K562 (cell line): ENCODE data around the gene TP53I3. TPM values are rescaled to one million over a fixed set of nuclear protein-coding genes. Genes with fewer than 3 reads are reported as not detected.

Experiments used
- ATAC-seq: fragments of 200-7000 bp; cut with Tn5 transposase; 3 replicates; pipeline ENCODE4 v1.9.1; 2020; ENCODE audit warnings: moderate library complexity
- BruUV-seq: library from RNA; stranded (reverse); fragments of 400-500 nt; replicated peaks from 2 replicates; lab custom pipeline; 2021; lab: Mats Ljungman, UMichigan
- CTCF ChIA-PET: fragments of 300-600 bp; formaldehyde crosslinking; extraction: SDS; loops from one replicate; lab custom pipeline; 2021; ENCODE audit warnings: low intra/inter-chr PET ratio; lab: Yijun Ruan, JAX
- POLR2A ChIA-PET: fragments of 300-600, 350-650 bp; sonication (Branson Sonifier 250); formaldehyde crosslinking; extraction: SDS; loops from one replicate; lab custom pipeline; 2021; ENCODE audit warnings: antibody characterized with exemption, inconsistent platforms; lab: Yijun Ruan, JAX
- DNase-seq, 4 experiments: peaks; one replicate each; pipeline versions ENCODE4 v3.0.0 to v3.0.0-alpha.2; 2011 to 2018; ENCODE audit warnings: low spot score in 3 of 4, mixed read lengths in 3 of 4; ENCODE audit errors: extremely low read depth in 1 of 4
- FAIRE-seq: peaks from 2 replicates; lab custom pipeline; 2011; peaks lifted over from hg19 to GRCh38; lab: Jason Lieb, UNC
- H2AFZ ChIP-seq: 2 replicates; pipeline ENCODE4 v1.6.0; 2011; ENCODE audit warnings: low read depth, low read length, control low read depth, inconsistent platforms
- H3K27ac ChIP-seq: fragments of 200-600 bp; 3 replicates; pipeline ENCODE4 v1.8.0; 2011; ENCODE audit warnings: low read depth, mild to moderate bottlenecking, control low read depth, inconsistent platforms, low read length, moderate library complexity, mixed read lengths; ENCODE audit errors: extremely low read depth
- H3K27me3 ChIP-seq, 2 experiments: fragments of 300-600 bp in 1 of 2; 2 replicates in 1 of 2; 3 replicates in 1 of 2; pipeline versions ENCODE4 v1.6.0 to v1.8.0; 2011; ENCODE audit warnings: inconsistent platforms in 2 of 2, low read length in 2 of 2, mild to moderate bottlenecking in 1 of 2, mixed read lengths in 1 of 2, moderate library complexity in 1 of 2; ENCODE audit not compliant: control insufficient read depth in 2 of 2, insufficient read depth in 2 of 2
- H3K36me3 ChIP-seq: fragments of 300-600 bp; 3 replicates; pipeline ENCODE4 v1.8.0; 2011; ENCODE audit warnings: mild to moderate bottlenecking, low read length, inconsistent platforms; ENCODE audit not compliant: control insufficient read depth, insufficient read depth
- H3K4me1 ChIP-seq, 2 experiments: fragments of 200-600 bp in 1 of 2; replicated peaks in 1 of 2; 2 replicates in 1 of 2; 3 replicates in 1 of 2; pipeline versions ENCODE4 v1.5.1 to v1.8.0; 2011; ENCODE audit warnings: inconsistent platforms in 2 of 2, low read length in 2 of 2, mild to moderate bottlenecking in 1 of 2, mixed read lengths in 1 of 2, moderate library complexity in 1 of 2; ENCODE audit not compliant: control insufficient read depth in 2 of 2, insufficient read depth in 2 of 2
- H3K4me2 ChIP-seq: 2 replicates; pipeline ENCODE4 v1.6.1; 2011; ENCODE audit warnings: low read length, control low read depth, inconsistent platforms, mixed read lengths; ENCODE audit not compliant: insufficient read depth
- H3K4me3 ChIP-seq: fragments of 200-600 bp; sonication (generic), shearing (Covaris generic); 2 replicates; pipeline ENCODE4 v1.5.1; 2016; ENCODE audit warnings: control low read depth, inconsistent platforms
- H3K79me2 ChIP-seq: fragments of 200-600 bp; 3 replicates; pipeline ENCODE4 v1.8.0; 2011; ENCODE audit warnings: low read length, inconsistent platforms; ENCODE audit not compliant: control insufficient read depth, insufficient read depth
- H3K9ac ChIP-seq, 2 experiments: 2 replicates each; pipeline versions ENCODE4 v1.6.0 to v1.6.1; 2011; ENCODE audit warnings: low read depth in 2 of 2, low read length in 2 of 2, control low read depth in 1 of 2, inconsistent platforms in 1 of 2, mild to moderate bottlenecking in 1 of 2, mixed read lengths in 1 of 2; ENCODE audit not compliant: insufficient read depth in 1 of 2
- H3K9me1 ChIP-seq: one replicate; pipeline ENCODE4 v1.6.0; 2011; ENCODE audit warnings: inconsistent platforms, mild to moderate bottlenecking, low read length, moderate library complexity; ENCODE audit not compliant: control insufficient read depth, insufficient read depth
- H3K9me3 ChIP-seq: replicated peaks from 2 replicates; pipeline ENCODE4 v1.5.1; 2011; ENCODE audit warnings: low read depth, low read length, inconsistent platforms; ENCODE audit not compliant: control insufficient read depth, insufficient read depth
- H4K20me1 ChIP-seq: replicated peaks from 2 replicates; pipeline ENCODE4 v1.6.1; 2011; ENCODE audit warnings: low read length, inconsistent platforms, mixed read lengths; ENCODE audit not compliant: control insufficient read depth, insufficient read depth
- CBX5 ChIP-seq: IDR thresholded peaks from 2 replicates; pipeline ENCODE4 v1.6.1; 2014; ENCODE audit warnings: low read depth, borderline replicate concordance
- EP400 ChIP-seq: fragments of 450-650 bp; IDR thresholded peaks from 2 replicates; pipeline ENCODE4 v1.6.1; 2017; ENCODE audit warnings: antibody characterized with exemption, mild to moderate bottlenecking, moderate library complexity
- ETV6 ChIP-seq, 3 experiments: fragments of 150-350 bp in 1 of 3; sonication (generic) in 1 of 3; formaldehyde crosslinking in 1 of 3; IDR thresholded peaks; 2 replicates each; pipeline versions ENCODE4 v1.6.1 to v1.8.0; 2014 to 2022; ENCODE audit warnings: borderline replicate concordance in 2 of 3, low read depth in 2 of 3, antibody characterized with exemption in 1 of 3, low read length in 1 of 3, mild to moderate bottlenecking in 1 of 3, missing genetic modification reagents in 1 of 3
- FUS ChIP-seq: fragments of 200-400 bp; formaldehyde crosslinking; optimal IDR thresholded peaks from 2 replicates; pipeline ENCODE3; 2017; ENCODE audit warnings: low read depth, low read length
- MAFK ChIP-seq: IDR thresholded peaks from 2 replicates; pipeline ENCODE4 v1.6.1; 2011; ENCODE audit warnings: low read length, improper control_type of control experiment
- NCOA6 ChIP-seq: fragments of 450-650 bp; IDR thresholded peaks from 2 replicates; pipeline ENCODE4 v1.6.1; 2017; ENCODE audit warnings: mild to moderate bottlenecking
- OTX1 ChIP-seq: fragments of 450-650 bp; formaldehyde crosslinking; IDR thresholded peaks from 2 replicates; pipeline ENCODE4 v1.4.0; 2022; ENCODE audit warnings: mild to moderate bottlenecking
- PCBP2 ChIP-seq: fragments of 200-400 bp; formaldehyde crosslinking; IDR thresholded peaks from 2 replicates; pipeline ENCODE4 v1.6.1; 2018; ENCODE audit warnings: low read length, low read depth, mild to moderate bottlenecking, moderate library complexity; ENCODE audit not compliant: poor library complexity, severe bottlenecking
- POLR3G ChIP-seq: IDR thresholded peaks from 2 replicates; pipeline ENCODE4 v1.6.1; 2011; ENCODE audit not compliant: insufficient read length, insufficient replicate concordance; ENCODE audit errors: extremely low read depth
- RAD21 ChIP-seq, 2 experiments: fragments of 250-450 bp in 1 of 2; fragments of 450-650 bp in 1 of 2; sonication (Bioruptor Pico) in 1 of 2; formaldehyde crosslinking in 1 of 2; IDR thresholded peaks in 1 of 2; conservative IDR thresholded peaks in 1 of 2; 2 replicates each; pipeline versions ENCODE4 v1.4.0 to v1.8.0; 2020 to 2022; ENCODE audit warnings: mild to moderate bottlenecking in 2 of 2, moderate library complexity in 1 of 2
- RBM14 ChIP-seq: fragments of 200-400 bp; formaldehyde crosslinking; IDR thresholded peaks from 2 replicates; pipeline ENCODE4 v1.6.1; 2018; ENCODE audit warnings: low read depth, mild to moderate bottlenecking, low read length, moderate library complexity, borderline replicate concordance; ENCODE audit not compliant: insufficient read depth
- SIN3B ChIP-seq: fragments of 450-650 bp; IDR thresholded peaks from 2 replicates; pipeline ENCODE4 v1.6.1; 2017; ENCODE audit warnings: low read depth, mild to moderate bottlenecking, moderate library complexity
- SMAD1 ChIP-seq: fragments of 150-350 bp; IDR thresholded peaks from 2 replicates; pipeline ENCODE4 v1.6.1; 2014; ENCODE audit warnings: low read length, low read depth; ENCODE audit not compliant: partially characterized antibody
- ZNF133 ChIP-seq: fragments of 250-450 bp; sonication (Bioruptor Pico); IDR thresholded peaks from 2 replicates; pipeline ENCODE4 v1.4.0; 2020; ENCODE audit warnings: mild to moderate bottlenecking
- ZNF398 ChIP-seq: fragments of 250-450 bp; sonication (Bioruptor Pico); IDR thresholded peaks from 2 replicates; pipeline ENCODE4 v1.8.0; 2021; ENCODE audit warnings: moderate library complexity, mild to moderate bottlenecking, inconsistent platforms
- ZNF696 ChIP-seq: fragments of 250-450 bp; sonication (Bioruptor Pico); conservative IDR thresholded peaks from 2 replicates; pipeline ENCODE4 v1.4.0; 2020; ENCODE audit warnings: mild to moderate bottlenecking, moderate library complexity
- ZNF764 ChIP-seq: fragments of 250-450 bp; sonication (Bioruptor Pico); IDR thresholded peaks from 2 replicates; pipeline ENCODE4 v1.4.0; 2020; ENCODE audit warnings: low read depth, mild to moderate bottlenecking, moderate library complexity
- ZNF785 ChIP-seq: fragments of 250-450 bp; sonication (Bioruptor Pico); IDR thresholded peaks from 2 replicates; pipeline ENCODE4 v1.4.0; 2020; ENCODE audit warnings: mild to moderate bottlenecking
- WGBS: fragments of 100-300 bp; shearing (Covaris generic); methylation state at CpG from one replicate; pipeline ENCODE4 v1.1.6; 2016; ENCODE audit warnings: low coverage, mixed read lengths; ENCODE audit not compliant: insufficient coverage; ENCODE audit errors: missing lambda C conversion rate; 5-methylcytosine and 5-hydroxymethylcytosine counted together
- in situ Hi-C: fragments of 300-500 bp; cut with MboI; formaldehyde crosslinking; loops from 4 replicates; pipeline ENCODE4 v1.15.0; 2018; ENCODE audit warnings: inconsistent platforms, mixed read lengths
- intact Hi-C: fragments of 100-400 bp; cut with micrococcal nuclease; formaldehyde crosslinking; loops from 2 replicates; pipeline ENCODE4 v1.14.2; 2022
- polyA plus RNA-seq, 8 experiments: library from polyadenylated mRNA; depleted of rRNA in 4 of 8; stranded (reverse) in 5 of 8; unstranded in 3 of 8; fragments of >200 nt; fragmentation: Nextera tagmentation in 2 of 8; fragmentation: Illumina TruSeq in 1 of 8; extraction: Ambion mirVana in 2 of 8; extraction: Trizol in 1 of 8; gene quantifications; 2 replicates each; pipeline versions ENCODE4 v1.2.1 to v1.2.3, GENCODE V29; 2011 to 2014; ENCODE audit warnings: inconsistent platforms in 1 of 8, missing spikeins in 1 of 8
- total RNA-seq, 7 experiments: library from RNA; depleted of rRNA in 6 of 7; stranded (reverse); fragments of >200 nt in 6 of 7; fragmentation: Illumina TruSeq in 2 of 7; extraction: Trizol in 2 of 7; gene quantifications; 2 replicates each; pipeline versions ENCODE4 v1.2.1 to v1.2.3, GENCODE V29; 2011 to 2021; ENCODE audit warnings: low replicate concordance in 1 of 7

The TP53I3 gene
- total and polyA plus RNA-seq, 9 of the 15 experiments (the other 6 are each of a cell fraction or from before 2014, with no cell fraction given): 0.65 to 9.5 (median 5.6) TPM

GRCh38 chr2:24058564-24059271 is 25.9 kb downstream of the TP53I3 start:
- H3K79me2 ChIP-seq: no peaks in the 10 kb centered on the region
- H2AFZ ChIP-seq: no peak overlapping the region
- FAIRE-seq (no peak), DNase-seq (no peak), ATAC-seq (no peak)
- BruUV-seq: no TSS peak
- no peaks in the 10 kb centered on the region for H3K27me3 ChIP-seq
- 28% methylated on average over 4 of the region's 4 CpGs for WGBS
- in situ Hi-C loops: no loop called here
- H3K9me3 ChIP-seq: no peaks in the 10 kb centered on the region
- H3K9me1 ChIP-seq: no peaks in the 10 kb centered on the region
- TF ChIP-seq ZNF764 (CRISPR knock-in tag): no peak
- TF ChIP-seq SIN3B: no peak
- TF ChIP-seq ZNF133: no peak
- no peak for TF ChIP-seq OTX1 (CRISPR knock-in tag)
- TF ChIP-seq EP400: no peak
- TF ChIP-seq ZNF785 (CRISPR knock-in tag): no peak
- TF ChIP-seq RBM14: no peak
- TF ChIP-seq CBX5: no peak
- no peak for TF ChIP-seq RAD21 (CRISPR knock-in tag; conservative IDR thresholded peaks at IDR 0.05 in 1 of 2, IDR thresholded peaks at IDR 0.05 in 1 of 2)
- no peak for TF ChIP-seq SMAD1
- no peak for TF ChIP-seq ETV6 (IDR thresholded peaks at IDR 0.05; ENCODE audit: borderline replicate concordance in 1 of 2, low read depth in 2 of 2, low read length in 1 of 2)
- TF ChIP-seq ETV6 (CRISPR knock-in tag; IDR thresholded peaks at IDR 0.05; ENCODE audit: borderline replicate concordance): no peak
- TF ChIP-seq ZNF696: no peak
- TF ChIP-seq POLR3G: no peak
- TF ChIP-seq PCBP2: no peak
- TF ChIP-seq FUS: no peak
- no peak for TF ChIP-seq NCOA6
- TF ChIP-seq MAFK: no peak
- TF ChIP-seq ZNF398 (CRISPR knock-in tag): no peak
- ChIA-PET CTCF (no interaction called here), POLR2A (interaction anchor here (0.6 to 2.6 kb wide), 2 partner anchors 17 to 45 kb away, joined by 3 to 10 read pairs; partner anchors contain the start of gene SF3B6)
- no peaks in the 10 kb centered on the region for H3K4me1 ChIP-seq
- no peak overlapping the region for H3K27ac ChIP-seq
- intact Hi-C loops: no loop called here
- no peak overlapping the region for H3K9ac ChIP-seq
- H3K36me3 ChIP-seq: no peaks in the 10 kb centered on the region
- H3K4me2 ChIP-seq: no peak overlapping the region
- no peak overlapping the region for H3K4me3 ChIP-seq
- H4K20me1 ChIP-seq: no peaks in the 10 kb centered on the region
